ENCODE results near the gene LARP1.
A peak's percentile ranks its signal among the peaks of the same experiment; 100 is the strongest.

LARP1 gene

GRCh38 chr5:154767576-154767975 is 12.4 kb downstream of the LARP1 start:
- POLR2A ChIA-PET (ENCODE audit: low non-redundant PET): no interaction called here
- no peak for DNase-seq (ENCODE audit: low spot score)
- no peak overlapping the region for H3K27ac ChIP-seq
- no peak for TF ChIP-seq CTCF (conservative IDR thresholded peaks at IDR 0.05; ENCODE audit: low read depth)
- CTCF ChIA-PET: interaction anchor here (0.7 to 1.5 kb wide), 2 partner anchors 117 to 185 kb away, joined by 4 read pairs; no protein-coding TSS in a partner anchor

GRCh38 chr5:154768207-154768606 is 13.0 kb downstream of the LARP1 start:
- POLR2A ChIA-PET (ENCODE audit: low non-redundant PET): no interaction called here
- no peak for TF ChIP-seq CTCF (conservative IDR thresholded peaks at IDR 0.05; ENCODE audit: low read depth)
- DNase-seq (ENCODE audit: low spot score): no peak
- CTCF ChIA-PET: interaction anchor here (0.6 to 1.5 kb wide), 2 partner anchors 115 to 118 kb away, joined by 3 to 4 read pairs; no protein-coding TSS in a partner anchor
- H3K27ac ChIP-seq: peak overlapping the region; percentile 16; the same call in 1 of the 2 replicates

- H3K27ac ChIP-seq: peak overlapping the region; percentile 32
- ChIA-PET CTCF (interaction anchor here (0.6 kb wide), 1 partner anchor 11 kb away, joined by 3 read pairs; no protein-coding TSS in a partner anchor), POLR2A (ENCODE audit: low non-redundant PET) (no interaction called here)
- DNase-seq (ENCODE audit: low spot score): no peak
- no peak for TF ChIP-seq CTCF (conservative IDR thresholded peaks at IDR 0.05; ENCODE audit: low read depth)
Observed at GRCh38 chr5:154770111-154770510, 14.9 kb downstream of the LARP1 start.

- no peak for DNase-seq (ENCODE audit: low spot score)
- no peak for TF ChIP-seq CTCF (conservative IDR thresholded peaks at IDR 0.05; ENCODE audit: low read depth)
- H3K27ac ChIP-seq: peak overlapping the region; percentile 34
- ChIA-PET POLR2A (ENCODE audit: low non-redundant PET) (no interaction called here), CTCF (interaction anchor here (0.6 to 0.7 kb wide), 4 partner anchors 10 to 146 kb away, joined by 3 to 4 read pairs (median 4); no protein-coding TSS in a partner anchor)
Observed at GRCh38 chr5:154771383-154771901, 16.3 kb downstream of the LARP1 start.

- DNase-seq (ENCODE audit: low spot score): no peak
- no peak for TF ChIP-seq CTCF (conservative IDR thresholded peaks at IDR 0.05; ENCODE audit: low read depth)
- CTCF ChIA-PET: interaction anchor here (0.6 kb wide), 1 partner anchor 192 kb away, joined by 3 read pairs; no protein-coding TSS in a partner anchor
- POLR2A ChIA-PET (ENCODE audit: low non-redundant PET): no interaction called here
- H3K27ac ChIP-seq: peak overlapping the region; percentile 11; the same call in 1 of the 2 replicates
Observed at GRCh38 chr5:154773326-154773725, 18.1 kb downstream of the LARP1 start.

GRCh38 chr5:154776167-154776566 is 21.0 kb downstream of the LARP1 start:
- TF ChIP-seq CTCF (conservative IDR thresholded peaks at IDR 0.05; ENCODE audit: low read depth): no peak
- POLR2A ChIA-PET (ENCODE audit: low non-redundant PET): no interaction called here

More at GRCh38 chr5:154776167-154776566, 21.0 kb downstream of the LARP1 start:
- no peak overlapping the region for H3K27ac ChIP-seq
- DNase-seq (ENCODE audit: low spot score): no peak
- CTCF ChIA-PET: no interaction called here
